ENCODE measurements around the gene CCDC13. TPM values are rescaled to one million over a fixed set of nuclear protein-coding genes. Genes with fewer than 3 reads are reported as not detected.

The CCDC13 gene
- total and polyA plus RNA-seq, 2 of the 13 experiments (the other 11 are each of a cell fraction or from before 2014, with no cell fraction given): 0.22 to 0.51 TPM

DNA sequence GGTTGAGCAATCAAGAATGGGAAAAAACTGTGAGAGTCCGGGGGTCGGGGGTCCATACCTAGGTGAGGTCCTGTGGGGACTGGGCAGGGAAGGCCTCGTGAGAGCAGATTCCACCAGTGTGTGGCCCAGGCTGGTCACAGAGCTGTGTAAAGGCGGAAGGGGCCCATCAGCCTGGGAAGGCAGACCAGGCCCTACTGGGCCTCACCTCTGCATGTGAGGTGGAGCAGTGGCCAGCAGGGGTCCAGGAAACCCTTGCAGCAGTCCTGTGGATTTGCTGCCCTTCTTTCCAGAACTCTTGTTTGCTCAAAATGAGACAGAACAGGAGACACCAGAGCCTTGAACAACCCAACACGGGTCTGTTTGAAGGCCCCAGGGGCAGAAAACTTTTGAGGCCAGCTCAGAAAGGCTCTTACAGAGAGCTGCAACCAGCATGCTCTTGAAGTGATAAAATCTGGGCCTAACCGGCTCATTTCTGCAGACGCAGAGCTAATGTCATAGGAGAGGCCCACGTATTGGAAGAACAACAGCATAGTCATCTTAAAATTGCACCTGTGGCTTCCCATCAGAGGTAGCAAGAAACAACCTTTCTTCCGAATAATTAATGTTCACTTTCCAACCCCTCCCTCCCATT, 40.1 kb downstream of the CCDC13 start (continued):
- TF ChIP-seq, protein P1, sequence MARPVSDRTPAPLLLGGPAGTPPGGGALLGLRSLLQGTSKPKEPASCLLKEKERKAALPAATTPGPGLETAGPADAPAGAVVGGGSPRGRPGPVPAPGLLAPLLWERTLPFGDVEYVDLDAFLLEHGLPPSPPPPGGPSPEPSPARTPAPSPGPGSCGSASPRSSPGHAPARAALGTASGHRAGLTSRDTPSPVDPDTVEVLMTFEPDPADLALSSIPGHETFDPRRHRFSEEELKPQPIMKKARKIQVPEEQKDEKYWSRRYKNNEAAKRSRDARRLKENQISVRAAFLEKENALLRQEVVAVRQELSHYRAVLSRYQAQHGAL (CRISPR knock-in tag; IDR thresholded peaks at IDR 0.05; ENCODE audit: not compliant biosample characterization): no peak
- TF ChIP-seq SKIL (CRISPR knock-in tag; IDR thresholded peaks at IDR 0.05; ENCODE audit: borderline replicate concordance): no peak
- TF ChIP-seq AFF4 (CRISPR knock-in tag; IDR thresholded peaks at IDR 0.05): no peak
- no peak for TF ChIP-seq MYPOP (CRISPR knock-in tag; IDR thresholded peaks at IDR 0.05)
- no peak for TF ChIP-seq MBD4 (IDR thresholded peaks at IDR 0.05; ENCODE audit: borderline replicate concordance, low read length)
- TF ChIP-seq ELF4 (CRISPR knock-in tag; IDR thresholded peaks at IDR 0.05; ENCODE audit: borderline replicate concordance): no peak
- TF ChIP-seq SIN3A (IDR thresholded peaks at IDR 0.05; ENCODE audit: borderline replicate concordance, low read depth, low read length): no peak
- TF ChIP-seq ZNF556 (CRISPR knock-in tag; IDR thresholded peaks at IDR 0.05; ENCODE audit: borderline replicate concordance): no peak
- TF ChIP-seq ZBTB49 (CRISPR knock-in tag; IDR thresholded peaks at IDR 0.05; ENCODE audit: borderline replicate concordance): no peak
- peak; percentile 47 for TF ChIP-seq GABPB1 (CRISPR knock-in tag; IDR thresholded peaks at IDR 0.05)
- TF ChIP-seq RFX5 (IDR thresholded peaks at IDR 0.05; ENCODE audit: low read depth, low read length): no peak
- TF ChIP-seq PHF8 (CRISPR knock-in tag; IDR thresholded peaks at IDR 0.05): 0 out of 2 replicates have a peak, but pooled peaks have one; percentile 27
- 0 out of 2 replicates have a peak, but pooled peaks have one; percentile 16 for TF ChIP-seq ZNF83 (CRISPR knock-in tag; IDR thresholded peaks at IDR 0.05; ENCODE audit: borderline replicate concordance)
- TF ChIP-seq ZNF782 (CRISPR knock-in tag; IDR thresholded peaks at IDR 0.05; ENCODE audit: borderline replicate concordance): no peak
- no peak; the same call in 1 of the 2 replicates for TF ChIP-seq HNF4G (IDR thresholded peaks at IDR 0.05; ENCODE audit: borderline replicate concordance, low read depth, low read length)
- TF ChIP-seq HNF4G (CRISPR knock-in tag; IDR thresholded peaks at IDR 0.05; ENCODE audit: borderline replicate concordance, low read depth): no peak
- TF ChIP-seq FOXC1 (CRISPR knock-in tag; IDR thresholded peaks at IDR 0.05; ENCODE audit: borderline replicate concordance): no peak
- no peak for TF ChIP-seq ZNF7 (CRISPR knock-in tag; IDR thresholded peaks at IDR 0.05)
- TF ChIP-seq TGIF2 (CRISPR knock-in tag; IDR thresholded peaks at IDR 0.05): peak; percentile 41; the same call in 1 of the 2 replicates

Data from HepG2 (cell line).